H4 (cell line): Measurements from ENCODE around the gene GLRX. TPM values are rescaled to one million over a fixed set of nuclear protein-coding genes. Genes with fewer than 3 reads are reported as not detected.
A peak's percentile ranks its signal among the peaks of the same experiment; 100 is the strongest.
"Not testable (repeated sequence)": the region's sequence is repeated elsewhere in the genome, so short reads cannot be mapped to it uniquely, and the experiment has no call there.

Experiments used
- DNase-seq: peaks from one replicate; pipeline ENCODE4 v3.0.0-alpha.2; 2015; ENCODE audit warnings: low spot score
- total RNA-seq: library from RNA; depleted of rRNA; stranded (reverse); fragments of >200 nt; shearing (Covaris generic); gene quantifications from 2 replicates; pipeline ENCODE4 v1.2.3, GENCODE V29; 2014; rRNA removed

GLRX gene
- total RNA-seq, result 27.0 and 62.0 TPM in 2 replicates

- peak; percentile 73 for DNase-seq
These were observed at the start of gene GLRX for GRCh38 chr5:95822542-95823181. Gene GLRX, minus strand, starts transcription at chr5:95822726. Its CDS starts 64 bp downstream, at chr5:95822662.

- DNase-seq, result no peak
These were observed 48.8 kb upstream of the GLRX start for GRCh38 chr5:95871146-95871806.

- no peak for DNase-seq
These were observed 47.7 kb upstream of the GLRX start for GRCh38 chr5:95870105-95870672.

GRCh38 chr5:95869173-95869855 is 46.8 kb upstream of the GLRX start:
- DNase-seq, result not testable (repeated sequence)

- DNase-seq, result no peak
These were observed 45.6 kb upstream of the GLRX start for GRCh38 chr5:95868136-95868535.

GRCh38 chr5:95866435-95867040 is 44.0 kb upstream of the GLRX start:
- no peak for DNase-seq

- no peak for DNase-seq
These were observed 42.5 kb upstream of the GLRX start for GRCh38 chr5:95864944-95865504.

GRCh38 chr5:95864456-95864855 is 41.9 kb upstream of the GLRX start:
- no peak for DNase-seq

- DNase-seq, result peak; percentile 67
These were observed 40.8 kb upstream of the GLRX start for GRCh38 chr5:95863383-95863757.

- peak; percentile 64 for DNase-seq
These were observed 40.3 kb upstream of the GLRX start for GRCh38 chr5:95862671-95863382.

GRCh38 chr5:95861864-95862561 is 39.5 kb upstream of the GLRX start:
- peak; percentile 80 for DNase-seq

GRCh38 chr5:95861221-95861863 is 38.8 kb upstream of the GLRX start:
- peak; percentile 98 for DNase-seq

GRCh38 chr5:95859661-95860060 is 37.1 kb upstream of the GLRX start:
- DNase-seq, result no peak

GRCh38 chr5:95858661-95859595 is 36.4 kb upstream of the GLRX start:
- DNase-seq, result peak; percentile 98

- DNase-seq, result no peak
These were observed 35.5 kb upstream of the GLRX start for GRCh38 chr5:95858023-95858461.

- DNase-seq, result no peak
These were observed 34.8 kb upstream of the GLRX start for GRCh38 chr5:95857185-95857945.

- DNase-seq, result no peak
These were observed 34.0 kb upstream of the GLRX start for GRCh38 chr5:95856501-95856981.

GRCh38 chr5:95853490-95853889 is 31.0 kb upstream of the GLRX start:
- DNase-seq, result no peak
